ENCODE data around the gene NDUFAF8.
A peak's percentile ranks its signal among the peaks of the same experiment; 100 is the strongest.
"Not testable (repeated sequence)": the region's sequence is repeated elsewhere in the genome, so short reads cannot be mapped to it uniquely, and the experiment has no call there.

The NDUFAF8 gene

GRCh38 chr17:81223762-81224130 lies 15.4 kb upstream of the NDUFAF8 start:
- DNase-seq, result peak; percentile 73

- DNase-seq, result not testable (repeated sequence)
These were observed 11.5 kb upstream of the NDUFAF8 start for GRCh38 chr17:81227630-81228029.

- DNase-seq, result no peak
These were observed 10.7 kb upstream of the NDUFAF8 start for GRCh38 chr17:81228420-81228819.

GRCh38 chr17:81228834-81229665 lies 10.1 kb upstream of the NDUFAF8 start:
- no peak for DNase-seq

GRCh38 chr17:81229666-81229920 lies 9.5 kb upstream of the NDUFAF8 start:
- no peak for DNase-seq

GRCh38 chr17:81230043-81230820 lies 8.9 kb upstream of the NDUFAF8 start:
- no peak for DNase-seq

GRCh38 chr17:81231121-81231645 lies 7.9 kb upstream of the NDUFAF8 start:
- DNase-seq, result no peak

- DNase-seq, result no peak
These were observed 7.1 kb upstream of the NDUFAF8 start for GRCh38 chr17:81231766-81232581.

GRCh38 chr17:81232616-81233241 lies 6.4 kb upstream of the NDUFAF8 start:
- DNase-seq, result no peak

GRCh38 chr17:81233316-81233715 lies 5.8 kb upstream of the NDUFAF8 start:
- DNase-seq, result no peak

GRCh38 chr17:81233811-81234505 lies 5.2 kb upstream of the NDUFAF8 start:
- no peak for DNase-seq

GRCh38 chr17:81234506-81234855 lies 4.6 kb upstream of the NDUFAF8 start:
- no peak for DNase-seq

GRCh38 chr17:81234940-81235821 lies 3.9 kb upstream of the NDUFAF8 start:
- DNase-seq, result no peak

GRCh38 chr17:81235822-81236740 lies 3.0 kb upstream of the NDUFAF8 start:
- DNase-seq, result no peak

- no peak for DNase-seq
These were observed 2.3 kb upstream of the NDUFAF8 start for GRCh38 chr17:81236784-81237183.

- DNase-seq, result no peak
These were observed 1.3 kb upstream of the NDUFAF8 start for GRCh38 chr17:81237591-81238489.

GRCh38 chr17:81238490-81238814 lies 666 bp upstream of the NDUFAF8 start:
- DNase-seq, result no peak

- no peak for DNase-seq
These were observed 817 bp downstream of the NDUFAF8 start for GRCh38 chr17:81239714-81240555.

Measured in DMS153 (cell line).